HEK293 (cell line): Measurements from ENCODE around the gene SLC2A8.

Experiments
- CTCF ChIP-seq: fragments of 450-650 bp; formaldehyde crosslinking; IDR thresholded peaks from 2 replicates; pipeline ENCODE4 v1.5.1; 2016; ENCODE audit warnings: missing biosample characterization, missing genetic modification characterization
- PATZ1 ChIP-seq: fragments of 450-650 bp; formaldehyde crosslinking; IDR thresholded peaks from 2 replicates; pipeline ENCODE4 v1.5.1; 2016; ENCODE audit warnings: missing biosample characterization, missing genetic modification characterization
- SP7 ChIP-seq: fragments of 450-650 bp; formaldehyde crosslinking; IDR thresholded peaks from 2 replicates; pipeline ENCODE4 v1.5.1; 2016; ENCODE audit warnings: missing biosample characterization, missing genetic modification characterization
- ZNF121 ChIP-seq: fragments of 450-650 bp; formaldehyde crosslinking; IDR thresholded peaks from 2 replicates; pipeline ENCODE4 v1.5.1; 2016; ENCODE audit warnings: missing biosample characterization, missing genetic modification characterization
- ZNF175 ChIP-seq: fragments of 450-650 bp; formaldehyde crosslinking; IDR thresholded peaks from 2 replicates; pipeline ENCODE4 v1.5.1; 2016; ENCODE audit warnings: missing biosample characterization, missing genetic modification characterization
- ZNF529 ChIP-seq: fragments of 450-650 bp; formaldehyde crosslinking; IDR thresholded peaks from 2 replicates; pipeline ENCODE4 v1.5.1; 2017; ENCODE audit warnings: missing genetic modification characterization, missing biosample characterization; ENCODE audit not compliant: insufficient replicate concordance
- ZSCAN16 ChIP-seq: fragments of 450-650 bp; formaldehyde crosslinking; IDR thresholded peaks from 2 replicates; pipeline ENCODE4 v1.5.1; 2016; ENCODE audit warnings: missing biosample characterization, missing genetic modification characterization
- ZXDB ChIP-seq: fragments of 450-650 bp; formaldehyde crosslinking; IDR thresholded peaks from 2 replicates; pipeline ENCODE4 v1.5.1; 2016; ENCODE audit warnings: missing biosample characterization, missing genetic modification characterization
- TF ChIP-seq, protein P1 (sequence below): fragments of 450-650 bp; IDR thresholded peaks from 2 replicates; pipeline ENCODE4 v1.5.1; 2018; ENCODE audit warnings: missing biosample characterization, mild to moderate bottlenecking, missing genetic modification characterization
- TF ChIP-seq, protein P2 (sequence below): fragments of 450-650 bp; formaldehyde crosslinking; IDR thresholded peaks from 2 replicates; pipeline ENCODE4 v1.5.1; 2016; ENCODE audit warnings: missing biosample characterization, missing genetic modification characterization, borderline replicate concordance

DNA sequence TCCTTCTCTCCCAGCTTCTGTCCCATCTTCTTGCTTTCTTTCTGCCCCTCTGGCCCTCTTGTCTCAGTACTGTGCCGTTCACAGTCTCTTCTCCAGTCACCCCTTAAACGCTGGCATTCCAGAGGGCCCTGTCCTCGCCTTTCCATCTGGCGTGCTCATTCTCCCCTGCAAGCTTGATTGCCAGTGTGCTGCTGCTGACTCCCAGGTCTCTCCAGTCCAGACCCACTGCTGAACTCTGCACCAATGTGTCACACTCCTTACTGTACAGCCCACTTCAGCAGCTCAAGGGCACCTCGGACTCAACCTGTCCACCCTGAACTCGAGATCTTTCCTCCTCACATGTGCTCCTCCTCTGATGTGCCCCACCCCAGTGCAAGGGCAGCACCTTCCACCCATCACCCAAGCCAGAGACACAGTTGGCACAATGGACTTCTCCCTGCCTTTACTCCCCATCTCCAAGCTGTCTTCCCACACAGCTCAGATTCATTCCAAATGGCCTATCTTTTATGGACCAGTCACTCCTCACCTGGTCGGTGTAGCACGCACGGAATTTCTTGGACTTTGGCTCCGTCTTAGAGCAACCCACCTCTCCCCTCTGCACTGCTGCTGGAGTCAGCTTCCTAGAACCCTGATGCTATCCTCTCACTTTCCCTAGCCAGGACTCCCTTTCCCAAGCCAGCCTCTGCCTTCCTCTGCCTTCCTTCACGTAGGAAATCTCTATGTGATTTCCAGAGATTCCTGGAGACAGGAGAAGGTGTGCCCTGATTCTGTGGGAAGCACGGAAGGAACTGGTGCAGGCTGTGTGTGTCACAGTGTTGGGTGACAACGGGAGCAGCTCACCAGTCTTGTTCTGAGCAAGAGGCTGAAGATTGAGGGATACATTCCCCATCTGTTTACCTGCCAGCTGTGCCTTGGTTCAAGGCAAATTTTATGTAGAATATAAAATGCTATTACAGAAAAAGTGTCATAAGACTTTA, 26.0 kb upstream of the SLC2A8 start:
- no peak for TF ChIP-seq CTCF (tag by site-specific recombination)
- no peak for TF ChIP-seq PATZ1 (tag by site-specific recombination)
- TF ChIP-seq, protein P1, sequence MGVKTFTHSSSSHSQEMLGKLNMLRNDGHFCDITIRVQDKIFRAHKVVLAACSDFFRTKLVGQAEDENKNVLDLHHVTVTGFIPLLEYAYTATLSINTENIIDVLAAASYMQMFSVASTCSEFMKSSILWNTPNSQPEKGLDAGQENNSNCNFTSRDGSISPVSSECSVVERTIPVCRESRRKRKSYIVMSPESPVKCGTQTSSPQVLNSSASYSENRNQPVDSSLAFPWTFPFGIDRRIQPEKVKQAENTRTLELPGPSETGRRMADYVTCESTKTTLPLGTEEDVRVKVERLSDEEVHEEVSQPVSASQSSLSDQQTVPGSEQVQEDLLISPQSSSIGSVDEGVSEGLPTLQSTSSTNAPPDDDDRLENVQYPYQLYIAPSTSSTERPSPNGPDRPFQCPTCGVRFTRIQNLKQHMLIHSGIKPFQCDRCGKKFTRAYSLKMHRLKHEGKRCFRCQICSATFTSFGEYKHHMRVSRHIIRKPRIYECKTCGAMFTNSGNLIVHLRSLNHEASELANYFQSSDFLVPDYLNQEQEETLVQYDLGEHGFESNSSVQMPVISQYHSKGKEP = no peak
- TF ChIP-seq ZSCAN16 = no peak
- TF ChIP-seq, protein P2, sequence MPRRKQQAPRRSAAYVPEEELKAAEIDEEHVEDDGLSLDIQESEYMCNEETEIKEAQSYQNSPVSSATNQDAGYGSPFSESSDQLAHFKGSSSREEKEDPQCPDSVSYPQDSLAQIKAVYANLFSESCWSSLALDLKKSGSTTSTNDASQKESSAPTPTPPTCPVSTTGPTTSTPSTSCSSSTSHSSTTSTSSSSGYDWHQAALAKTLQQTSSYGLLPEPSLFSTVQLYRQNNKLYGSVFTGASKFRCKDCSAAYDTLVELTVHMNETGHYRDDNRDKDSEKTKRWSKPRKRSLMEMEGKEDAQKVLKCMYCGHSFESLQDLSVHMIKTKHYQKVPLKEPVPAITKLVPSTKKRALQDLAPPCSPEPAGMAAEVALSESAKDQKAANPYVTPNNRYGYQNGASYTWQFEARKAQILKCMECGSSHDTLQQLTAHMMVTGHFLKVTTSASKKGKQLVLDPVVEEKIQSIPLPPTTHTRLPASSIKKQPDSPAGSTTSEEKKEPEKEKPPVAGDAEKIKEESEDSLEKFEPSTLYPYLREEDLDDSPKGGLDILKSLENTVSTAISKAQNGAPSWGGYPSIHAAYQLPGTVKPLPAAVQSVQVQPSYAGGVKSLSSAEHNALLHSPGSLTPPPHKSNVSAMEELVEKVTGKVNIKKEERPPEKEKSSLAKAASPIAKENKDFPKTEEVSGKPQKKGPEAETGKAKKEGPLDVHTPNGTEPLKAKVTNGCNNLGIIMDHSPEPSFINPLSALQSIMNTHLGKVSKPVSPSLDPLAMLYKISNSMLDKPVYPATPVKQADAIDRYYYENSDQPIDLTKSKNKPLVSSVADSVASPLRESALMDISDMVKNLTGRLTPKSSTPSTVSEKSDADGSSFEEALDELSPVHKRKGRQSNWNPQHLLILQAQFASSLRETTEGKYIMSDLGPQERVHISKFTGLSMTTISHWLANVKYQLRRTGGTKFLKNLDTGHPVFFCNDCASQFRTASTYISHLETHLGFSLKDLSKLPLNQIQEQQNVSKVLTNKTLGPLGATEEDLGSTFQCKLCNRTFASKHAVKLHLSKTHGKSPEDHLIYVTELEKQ (tag by site-specific recombination) = no peak
- TF ChIP-seq ZNF529 (tag by site-specific recombination) = no peak
- TF ChIP-seq ZNF175 (tag by site-specific recombination) = no peak
- TF ChIP-seq SP7 (tag by site-specific recombination) = no peak
- no peak for TF ChIP-seq ZXDB (tag by site-specific recombination)
- no peak for TF ChIP-seq ZNF121 (tag by site-specific recombination)
